ENCODE results near the gene NEK7. TPM values are rescaled to one million over a fixed set of nuclear protein-coding genes. Genes with fewer than 3 reads are reported as not detected.

Gene NEK7
- total RNA-seq, 1 donor from 2014 or later: 63.9 TPM

DNA sequence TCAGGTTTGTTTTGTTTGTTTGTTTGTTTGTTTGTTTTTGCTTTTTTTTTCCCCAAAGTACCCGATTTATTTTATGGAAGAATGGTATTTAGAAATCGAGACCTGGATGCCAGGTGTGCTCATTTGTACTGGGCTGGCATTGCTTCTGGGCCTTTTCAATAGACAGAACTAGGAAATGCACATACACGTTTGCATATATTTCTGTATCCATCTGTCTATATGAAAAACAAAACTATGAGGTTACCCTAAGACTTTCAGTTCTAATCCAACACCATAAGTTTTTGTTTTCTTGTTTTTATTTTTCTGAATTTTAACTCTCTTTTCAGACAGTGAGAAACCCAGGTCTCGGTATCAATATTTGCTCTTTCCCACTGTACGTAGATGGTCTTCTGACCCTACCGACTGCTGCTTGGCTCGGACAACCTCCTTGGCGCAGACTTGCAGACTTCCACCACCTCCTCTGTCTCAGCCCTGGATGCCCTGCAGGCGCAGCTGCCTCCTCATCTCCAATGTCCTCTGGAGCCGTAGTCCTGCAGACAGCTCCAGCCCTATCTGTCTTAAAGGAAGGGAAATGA, 171.7 kb downstream of the NEK7 start:
- intact Hi-C loops (cut with micrococcal nuclease): no loop called here

DNA sequence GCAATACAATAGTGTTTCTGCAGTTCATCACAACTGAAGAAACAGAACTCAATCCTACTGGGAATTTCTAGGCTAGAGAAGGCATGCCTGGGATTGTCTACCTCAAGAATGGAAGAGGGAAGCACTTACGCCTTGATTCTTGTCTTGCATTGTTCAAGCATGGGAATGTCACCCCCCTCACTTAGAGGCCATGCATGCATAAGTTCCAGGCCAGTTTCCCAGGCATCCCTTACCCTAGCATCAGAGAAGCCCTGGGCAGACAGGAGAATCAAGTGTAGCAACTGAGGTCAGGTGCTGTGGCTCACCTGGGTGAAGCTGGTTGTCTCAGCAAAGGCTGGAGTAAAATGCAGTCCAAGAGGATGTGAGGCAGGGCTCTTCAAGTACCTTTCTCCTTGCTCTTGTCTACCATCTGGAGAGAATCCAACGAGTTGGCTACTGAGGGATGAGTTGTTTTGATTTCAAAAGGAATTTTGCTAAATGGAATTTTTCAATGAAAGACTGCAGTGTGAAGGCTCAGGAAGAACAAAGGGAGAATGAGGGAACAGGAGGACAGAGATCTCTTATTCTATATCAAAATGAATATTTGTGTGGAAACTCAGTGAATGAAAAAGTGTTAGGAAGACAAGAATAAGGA, 174.3 kb downstream of the NEK7 start:
- intact Hi-C loops (cut with micrococcal nuclease): no loop called here

DNA sequence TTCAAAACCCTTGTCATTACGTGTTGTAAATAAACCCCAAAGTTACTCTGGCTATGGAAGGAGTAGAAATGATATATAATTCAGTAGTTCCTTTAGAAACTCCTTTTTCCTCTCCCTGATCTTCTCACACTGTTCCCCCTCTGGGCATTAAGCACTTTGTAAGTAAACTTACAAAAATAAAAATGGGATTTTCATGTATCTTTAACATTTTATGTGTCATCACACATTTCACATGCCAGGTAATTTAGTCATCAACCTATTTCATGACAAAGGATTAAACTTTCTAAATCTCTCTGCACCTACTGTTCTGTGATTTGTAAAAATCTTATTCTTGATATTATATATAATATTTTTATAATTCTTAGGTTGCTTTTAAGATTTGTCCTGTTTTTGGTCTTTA, 176.9 kb downstream of the NEK7 start:
- intact Hi-C loops (cut with micrococcal nuclease): no loop called here

DNA sequence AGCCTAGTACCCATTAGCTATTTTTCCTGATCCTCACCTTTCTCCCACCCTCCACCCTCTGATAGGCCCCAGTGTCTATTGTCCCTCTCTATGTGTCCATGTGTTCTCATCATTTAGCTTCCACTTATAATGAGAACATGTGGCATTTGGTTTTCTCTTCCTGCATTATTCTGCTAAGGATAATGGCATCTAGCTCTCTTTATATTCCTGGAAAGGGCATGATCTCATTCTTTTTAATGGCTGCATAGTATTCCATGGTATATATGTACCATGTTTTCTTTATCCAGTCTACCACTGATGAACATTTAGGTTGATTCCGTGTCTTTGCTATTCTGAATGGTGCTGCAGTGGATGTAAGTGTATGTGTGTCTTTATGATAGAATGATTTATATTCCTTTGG, 178.9 kb downstream of the NEK7 start:
- intact Hi-C loops (cut with micrococcal nuclease): no loop called here

DNA sequence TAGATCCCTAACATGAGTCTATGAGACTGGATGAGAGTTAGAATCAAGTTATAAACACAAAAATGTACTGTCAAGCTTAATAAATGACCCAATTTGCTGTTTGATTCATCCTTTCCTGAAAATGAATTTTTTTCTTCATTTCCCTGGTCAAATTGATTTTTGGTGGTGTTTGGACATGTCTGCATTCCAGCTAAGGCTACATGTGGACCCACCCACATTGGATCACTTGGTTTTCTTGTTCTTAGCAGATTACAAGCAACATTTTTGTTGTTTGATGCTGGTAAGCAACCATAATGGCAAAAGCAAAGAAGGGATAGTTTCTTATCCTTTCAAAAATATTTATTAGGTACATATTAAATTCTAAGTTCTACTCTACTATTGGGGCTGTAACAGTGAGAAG, 181.1 kb downstream of the NEK7 start:
- intact Hi-C loops (cut with micrococcal nuclease): no loop called here

DNA sequence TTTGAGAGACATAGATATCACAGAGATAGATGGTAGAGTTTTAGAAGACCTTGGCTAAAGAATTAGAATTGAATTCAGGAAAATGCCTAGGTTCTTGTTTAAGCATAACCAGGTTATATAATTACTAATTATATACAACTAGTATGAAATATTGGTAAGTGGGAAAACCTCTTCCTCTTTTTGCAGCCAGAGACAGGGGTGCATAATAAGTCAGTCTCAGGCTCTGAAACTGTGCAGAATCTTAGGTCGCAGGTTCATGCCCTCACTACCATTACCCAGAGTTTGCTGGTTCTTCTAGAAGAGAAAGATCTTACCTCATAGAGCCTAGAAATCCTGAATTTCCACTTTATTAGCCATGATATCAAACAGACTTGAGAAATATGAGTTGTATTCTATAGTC, 183.3 kb downstream of the NEK7 start:
- intact Hi-C loops (cut with micrococcal nuclease): no loop called here

DNA sequence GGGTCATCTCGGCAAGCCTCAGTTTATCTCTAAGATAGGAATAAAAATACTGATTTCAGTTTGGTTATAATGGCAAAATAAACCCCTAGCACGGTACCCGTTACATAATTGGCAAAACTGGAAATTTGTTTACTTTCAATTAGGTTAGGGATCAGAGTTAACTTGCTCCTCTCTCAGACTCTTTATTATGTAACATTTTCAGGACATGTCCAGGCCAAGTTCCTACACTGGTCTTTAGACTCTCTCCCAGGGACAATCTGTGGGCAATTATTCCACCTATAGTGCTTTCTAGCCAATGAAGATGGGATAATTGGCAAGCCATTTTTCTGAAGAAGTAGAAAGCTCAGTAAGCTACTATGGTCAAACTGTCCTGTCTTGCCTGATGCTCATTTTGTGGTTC, 189.4 kb downstream of the NEK7 start:
- intact Hi-C loops (cut with micrococcal nuclease): no loop called here

DNA sequence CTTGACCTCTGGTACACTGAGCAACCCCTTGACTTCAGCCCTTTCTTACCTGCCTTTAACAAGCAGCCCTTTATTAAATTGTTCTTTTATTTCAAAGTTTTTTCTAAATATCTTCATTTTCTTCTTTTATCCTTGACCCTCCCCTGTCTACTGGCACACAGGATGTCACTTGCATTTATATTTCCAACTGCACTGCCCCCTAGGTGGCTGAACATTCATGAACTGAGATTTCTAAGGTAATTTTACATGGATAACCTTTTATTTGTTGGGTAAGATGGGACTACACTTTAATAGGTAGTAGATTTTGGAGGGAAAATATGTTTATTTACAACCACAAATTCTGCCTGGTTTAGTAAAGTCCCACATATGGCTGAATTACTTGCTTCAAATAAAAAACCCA, 193.7 kb downstream of the NEK7 start:
- intact Hi-C loops (cut with micrococcal nuclease): loop anchor here (10.0 kb wide), 5 partner anchors 114 to 826 kb away; partner anchors contain the start of gene NEK7

DNA sequence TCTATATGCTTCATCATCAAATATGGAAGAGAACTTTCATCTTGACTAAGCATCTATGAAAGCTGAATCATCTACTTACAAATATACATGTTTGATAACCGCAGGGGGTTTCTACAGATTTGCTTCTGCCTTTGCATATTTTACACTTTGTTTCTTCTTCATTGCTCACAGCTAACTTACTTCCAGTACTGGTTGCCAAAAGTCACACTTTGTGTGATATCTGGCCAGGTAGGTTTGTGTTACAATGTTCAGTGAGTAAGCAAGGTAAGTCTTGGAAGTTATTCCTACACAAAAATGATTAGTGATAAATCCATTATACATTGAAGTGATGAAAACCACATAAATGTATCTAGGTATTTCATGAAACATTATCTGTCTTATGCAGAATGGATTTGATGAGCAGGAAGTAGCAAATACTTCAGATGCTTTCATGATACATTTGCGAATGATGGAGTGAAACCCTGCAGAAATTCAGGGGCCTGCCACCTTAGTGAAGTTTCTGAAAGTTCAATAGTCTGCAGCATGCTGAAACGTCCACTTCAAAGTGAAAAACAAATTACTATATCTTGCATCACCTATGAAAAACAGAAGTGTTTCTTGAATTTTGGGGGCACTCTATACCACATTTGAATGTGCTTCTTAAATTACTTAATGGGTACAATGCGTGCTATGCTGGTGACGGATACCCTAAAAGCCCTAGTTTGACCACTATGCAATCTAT, 196.3 kb downstream of the NEK7 start:
- intact Hi-C loops (cut with micrococcal nuclease): loop anchor here (10.0 kb wide), 5 partner anchors 112 to 828 kb away; partner anchors contain the start of gene NEK7

DNA sequence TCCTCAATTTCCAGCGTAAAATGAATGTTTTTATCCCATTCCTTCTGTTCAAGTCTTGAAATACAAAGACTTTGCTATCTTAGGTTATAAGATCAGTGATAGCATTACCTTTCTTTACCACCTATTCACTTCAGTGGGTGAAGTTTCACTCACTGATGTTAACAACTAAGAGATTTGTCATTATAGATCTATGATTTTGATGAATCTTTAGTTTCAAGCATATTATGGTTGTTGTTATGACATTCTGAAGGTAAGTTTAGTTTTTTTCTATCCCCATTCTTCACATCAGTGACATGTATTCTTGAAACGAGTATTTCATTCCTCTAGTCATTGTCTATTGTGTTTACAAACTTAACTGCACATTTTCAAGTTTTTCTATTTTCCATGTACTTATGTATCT, 201.1 kb downstream of the NEK7 start:
- intact Hi-C loops (cut with micrococcal nuclease): loop anchor here (10.0 kb wide), 5 partner anchors 107 to 833 kb away; partner anchors contain the start of gene NEK7

DNA sequence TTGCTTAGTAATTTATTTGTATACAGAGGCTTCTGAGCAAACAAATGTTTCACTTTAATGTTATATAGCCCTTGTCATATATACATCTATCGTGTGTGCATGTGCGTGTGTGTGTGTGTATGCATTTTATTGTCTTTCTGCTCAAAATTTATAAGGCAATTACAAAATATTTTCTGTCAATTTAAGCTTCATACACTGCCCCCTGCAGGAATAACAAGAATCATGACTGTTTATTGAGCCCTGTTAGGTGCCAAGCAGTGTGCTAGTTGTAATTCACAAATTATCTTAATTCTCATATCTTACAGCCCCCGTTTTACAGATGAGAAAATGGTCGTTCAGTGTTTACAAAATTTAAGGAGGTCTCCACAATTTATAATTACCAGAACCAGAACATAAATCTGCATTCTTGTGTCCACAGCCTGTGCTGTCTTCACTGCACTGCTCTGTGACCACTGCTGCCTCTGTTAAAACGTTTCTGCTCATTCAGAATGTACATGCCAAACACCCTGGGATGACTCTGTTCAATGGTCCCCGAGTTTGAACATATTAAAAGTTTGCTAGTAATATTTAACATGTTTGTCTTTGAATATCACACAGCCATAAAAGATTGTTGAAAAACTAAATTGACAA, 202.3 kb downstream of the NEK7 start:
- intact Hi-C loops (cut with micrococcal nuclease): loop anchor here (1.0 to 10.0 kb wide), 6 partner anchors 106 to 834 kb away; partner anchors contain the start of gene NEK7

DNA sequence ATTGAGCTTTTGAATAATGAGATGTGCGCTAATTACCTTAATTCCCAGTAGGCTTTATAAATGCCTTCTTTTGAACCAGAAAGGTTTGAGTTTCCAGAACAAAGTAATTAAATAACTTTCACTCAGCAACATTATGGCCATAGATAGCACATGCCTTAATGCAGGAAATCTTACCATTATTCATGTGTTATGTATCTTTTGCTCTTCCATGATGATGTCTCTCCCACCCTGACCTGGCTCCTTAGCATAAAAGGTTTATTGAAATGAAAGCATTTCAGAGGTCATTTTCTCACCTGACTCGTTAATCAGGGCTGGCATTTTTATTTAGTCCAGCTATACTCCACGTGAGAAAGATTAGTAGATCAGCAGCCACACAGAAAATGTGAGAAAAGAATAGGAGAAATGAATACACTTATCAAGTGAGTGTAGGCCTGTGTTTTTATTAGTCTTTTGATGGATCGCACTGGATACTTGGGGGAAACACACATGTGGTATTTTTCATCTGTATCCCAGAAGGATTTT, 203.5 kb downstream of the NEK7 start:
- intact Hi-C loops (cut with micrococcal nuclease): no loop called here

DNA sequence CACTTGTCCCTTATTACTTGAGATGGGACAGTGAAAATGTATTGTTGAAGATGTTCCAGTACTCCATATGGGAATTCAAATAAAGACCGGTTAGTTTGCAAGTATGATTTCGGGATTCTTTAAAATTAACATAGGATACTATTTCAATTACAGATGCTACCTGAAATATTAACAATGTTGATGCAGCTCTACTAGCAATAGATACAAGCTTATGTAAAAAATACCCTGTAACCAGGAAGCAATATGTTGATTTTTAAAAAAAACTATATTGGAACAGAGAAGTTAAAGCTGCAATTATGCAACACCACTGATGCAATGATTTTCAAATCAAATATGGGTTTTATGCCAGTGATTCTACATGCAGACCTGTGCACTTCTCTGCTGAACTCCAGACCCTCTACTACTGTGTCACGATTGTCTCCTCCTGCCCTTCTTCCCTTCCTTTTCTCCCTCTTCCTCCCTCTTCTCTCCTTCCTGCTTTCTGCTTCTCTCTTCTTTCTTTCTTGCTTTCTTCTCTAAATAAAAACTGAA, 204.5 kb downstream of the NEK7 start:
- intact Hi-C loops (cut with micrococcal nuclease): no loop called here

DNA sequence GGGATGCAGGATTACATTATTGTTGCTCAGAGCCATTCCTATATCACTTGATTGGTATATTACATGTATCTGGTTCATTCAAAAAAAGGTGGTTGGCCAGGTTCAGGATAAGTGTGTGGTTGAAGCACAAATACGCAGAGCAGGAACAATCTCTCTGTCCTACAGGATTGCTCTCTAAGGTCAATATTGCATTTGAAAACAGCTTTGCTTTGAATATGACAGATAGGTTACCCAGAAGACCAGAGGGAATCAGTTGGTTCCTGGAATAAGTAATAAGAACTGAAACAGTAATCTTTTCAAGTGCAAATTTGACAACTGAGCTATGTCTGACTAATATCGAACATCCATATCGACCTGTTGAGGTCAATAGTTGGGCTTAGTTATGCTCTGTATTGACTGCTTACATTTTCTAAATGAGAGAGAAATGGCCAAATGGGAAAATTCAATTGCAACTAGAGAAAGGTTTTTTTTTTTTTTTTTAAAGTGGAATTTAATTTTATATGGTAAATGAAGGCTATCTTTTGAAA, 206.9 kb downstream of the NEK7 start:
- intact Hi-C loops (cut with micrococcal nuclease): no loop called here

DNA sequence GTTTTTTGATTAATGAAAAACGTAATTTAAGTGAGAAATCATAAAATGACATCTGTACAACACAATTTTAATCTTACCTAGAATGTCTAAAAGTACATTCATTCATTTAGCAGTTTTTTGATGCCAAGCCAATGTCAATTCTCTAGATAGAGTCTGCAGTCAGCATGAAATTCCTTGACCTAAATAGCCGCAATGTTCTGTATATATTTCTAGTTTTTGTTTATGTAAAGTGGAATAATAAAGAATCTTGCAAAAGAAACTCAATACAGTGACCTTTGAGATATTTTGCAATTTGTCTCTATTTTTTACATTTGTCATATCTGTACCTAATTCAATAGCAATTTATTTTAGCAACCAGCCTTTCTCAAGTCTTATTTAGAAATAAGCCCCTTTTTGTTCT, 207.7 kb downstream of the NEK7 start:
- intact Hi-C loops (cut with micrococcal nuclease): no loop called here

DNA sequence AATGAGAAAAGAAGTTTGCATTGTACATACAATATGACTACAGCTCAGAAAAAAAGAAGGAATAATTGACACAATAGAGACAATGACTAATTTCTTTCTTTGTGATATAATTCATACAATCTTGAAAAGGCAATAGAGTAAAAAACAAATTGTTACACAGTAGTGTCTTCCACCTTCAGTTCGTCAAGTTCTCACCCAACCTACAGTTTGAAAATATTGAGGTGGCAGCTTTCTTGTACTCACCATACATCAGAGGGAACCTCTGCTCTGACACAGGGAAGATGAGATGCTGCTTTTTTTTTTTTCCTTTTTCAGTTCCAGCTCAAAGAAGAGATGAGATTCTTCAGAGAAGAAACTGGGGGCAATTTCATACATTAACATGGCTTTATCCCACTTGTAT, 210.5 kb downstream of the NEK7 start:
- intact Hi-C loops (cut with micrococcal nuclease): no loop called here

DNA sequence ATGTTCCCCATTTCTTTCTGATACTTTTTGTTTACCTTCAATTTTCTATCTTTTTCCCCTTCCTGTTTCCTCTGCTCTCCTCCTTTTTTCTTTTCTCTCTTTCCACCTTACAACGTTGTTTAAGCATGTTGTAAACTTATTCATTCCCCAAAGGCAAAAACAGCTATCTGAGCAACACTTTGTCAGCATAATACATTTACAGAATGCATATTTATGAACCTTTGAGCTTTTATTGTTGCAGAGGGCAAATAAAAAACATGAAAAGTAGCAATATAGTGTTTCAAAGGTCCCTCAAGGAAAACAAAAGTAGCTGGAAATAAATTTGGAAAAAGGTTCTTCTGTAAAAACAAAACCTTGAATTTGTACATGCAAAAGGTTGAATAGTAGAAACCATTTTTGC, 214.2 kb downstream of the NEK7 start:
- intact Hi-C loops (cut with micrococcal nuclease): no loop called here

Measured in T-helper 2 cell treated with Interferon-gamma antibody and Interleukin-4, amounts not matched to agents 100 ng/mL and 5 ng/mL, for 36 hours (primary cell).